GM12878 (cell line): ENCODE measurements around the gene SLC35E1. TPM values are rescaled to one million over a fixed set of nuclear protein-coding genes. Genes with fewer than 3 reads are reported as not detected.
A peak's percentile ranks its signal among the peaks of the same experiment; 100 is the strongest.

Source experiments
- ASH2L ChIP-seq: fragments of 300-600, 200-600 bp; sonication (generic); IDR thresholded peaks from 2 replicates; pipeline ENCODE4 v1.6.1; 2017; ENCODE audit warnings: low read depth, mild to moderate bottlenecking, borderline replicate concordance
- BACH1 ChIP-seq: fragments of 450-650 bp; IDR thresholded peaks from 2 replicates; pipeline ENCODE4 v1.6.1; 2017; ENCODE audit warnings: mild to moderate bottlenecking, borderline replicate concordance
- HDGF ChIP-seq: fragments of 450-650 bp; IDR thresholded peaks from 2 replicates; pipeline ENCODE4 v1.6.1; 2016; ENCODE audit warnings: antibody characterized with exemption
- KAT2A ChIP-seq: conservative IDR thresholded peaks from 2 replicates; pipeline ENCODE4 v1.6.1; 2011; ENCODE audit warnings: low read depth, low read length; ENCODE audit not compliant: control insufficient read depth
- LARP7 ChIP-seq: fragments of 450-650 bp; IDR thresholded peaks from 2 replicates; pipeline ENCODE4 v1.6.1; 2017; ENCODE audit warnings: mild to moderate bottlenecking
- MTA3 ChIP-seq: IDR thresholded peaks from 2 replicates; pipeline ENCODE4 v1.6.1; 2012; ENCODE audit warnings: low read length, inconsistent platforms, borderline replicate concordance
- RAD21 ChIP-seq: IDR thresholded peaks from 2 replicates; pipeline ENCODE4 v1.6.1; 2011; ENCODE audit warnings: mild to moderate bottlenecking, low read depth, low read length, moderate library complexity; ENCODE audit not compliant: insufficient read depth
- SIN3A ChIP-seq: IDR thresholded peaks from 2 replicates; pipeline ENCODE4 v1.6.1; 2012; ENCODE audit warnings: low read depth, low read length, improper control_type of control experiment
- SMC3 ChIP-seq: IDR thresholded peaks from 2 replicates; pipeline ENCODE4 v1.6.1; 2011; ENCODE audit warnings: low read length, improper control_type of control experiment, borderline replicate concordance
- TCF12 ChIP-seq: IDR thresholded peaks from 2 replicates; pipeline ENCODE4 v1.6.1; 2011; ENCODE audit warnings: low read depth, mild to moderate bottlenecking, low read length
- ZNF622 ChIP-seq: fragments of 450-650 bp; IDR thresholded peaks from 2 replicates; pipeline ENCODE4 v1.6.1; 2017; ENCODE audit warnings: mild to moderate bottlenecking, inconsistent platforms
- polyA plus RNA-seq, 11 experiments: library from polyadenylated mRNA; depleted of rRNA in 4 of 11; unstranded in 6 of 11; stranded (reverse) in 5 of 11; fragments of >200 nt; fragmentation: Nextera tagmentation in 4 of 11; fragmentation: Illumina TruSeq in 1 of 11; extraction: Ambion mirVana in 4 of 11; extraction: Trizol in 1 of 11; gene quantifications; 1 replicate in 1 of 11; 2 replicates in 10 of 11; pipeline versions ENCODE4 v1.2.1 to v1.2.3, GENCODE V29; 2011 to 2016; ENCODE audit warnings: inconsistent platforms in 2 of 11, missing spikeins in 2 of 11, low read depth in 1 of 11
- total RNA-seq, 4 experiments: library from RNA; depleted of rRNA in 3 of 4; stranded (reverse); fragments of >200 nt in 3 of 4; fragmentation: Illumina TruSeq in 1 of 4; extraction: Trizol in 1 of 4; gene quantifications; 2 replicates each; pipeline versions ENCODE4 v1.2.1 to v1.2.3, GENCODE V29; 2013 to 2021
- TF ChIP-seq, protein P1 (sequence below): fragments of 450-650 bp; formaldehyde crosslinking; IDR thresholded peaks from 2 replicates; pipeline ENCODE4 v1.4.0; 2020; ENCODE audit warnings: mild to moderate bottlenecking, moderate library complexity
- TF ChIP-seq, protein P2 (sequence below): fragments of 450-650 bp; conservative IDR thresholded peaks from 2 replicates; pipeline ENCODE4 v1.6.1; 2017; ENCODE audit warnings: mild to moderate bottlenecking, moderate library complexity
- TF ChIP-seq, protein P3 (sequence below): IDR thresholded peaks from 2 replicates; pipeline ENCODE4 v1.6.1; 2012; ENCODE audit warnings: improper control_type of control experiment, low read depth, low read length; ENCODE audit not compliant: insufficient replicate concordance
- TF ChIP-seq, protein P4 (sequence below): IDR thresholded peaks from 2 replicates; pipeline ENCODE4 v1.6.1; 2011; ENCODE audit warnings: low read depth, mild to moderate bottlenecking, low read length, moderate library complexity, borderline replicate concordance; ENCODE audit errors: extremely low read depth
- TF ChIP-seq, protein P5 (sequence below): fragments of 450-650 bp; IDR thresholded peaks from 2 replicates; pipeline ENCODE4 v1.6.1; 2016; ENCODE audit warnings: mild to moderate bottlenecking

The SLC35E1 gene
- total and polyA plus RNA-seq, 10 of the 15 experiments (the other 5 are each of a cell fraction or from before 2014, with no cell fraction given), result 11.3 to 37.7 (median 22.1) TPM

DNA sequence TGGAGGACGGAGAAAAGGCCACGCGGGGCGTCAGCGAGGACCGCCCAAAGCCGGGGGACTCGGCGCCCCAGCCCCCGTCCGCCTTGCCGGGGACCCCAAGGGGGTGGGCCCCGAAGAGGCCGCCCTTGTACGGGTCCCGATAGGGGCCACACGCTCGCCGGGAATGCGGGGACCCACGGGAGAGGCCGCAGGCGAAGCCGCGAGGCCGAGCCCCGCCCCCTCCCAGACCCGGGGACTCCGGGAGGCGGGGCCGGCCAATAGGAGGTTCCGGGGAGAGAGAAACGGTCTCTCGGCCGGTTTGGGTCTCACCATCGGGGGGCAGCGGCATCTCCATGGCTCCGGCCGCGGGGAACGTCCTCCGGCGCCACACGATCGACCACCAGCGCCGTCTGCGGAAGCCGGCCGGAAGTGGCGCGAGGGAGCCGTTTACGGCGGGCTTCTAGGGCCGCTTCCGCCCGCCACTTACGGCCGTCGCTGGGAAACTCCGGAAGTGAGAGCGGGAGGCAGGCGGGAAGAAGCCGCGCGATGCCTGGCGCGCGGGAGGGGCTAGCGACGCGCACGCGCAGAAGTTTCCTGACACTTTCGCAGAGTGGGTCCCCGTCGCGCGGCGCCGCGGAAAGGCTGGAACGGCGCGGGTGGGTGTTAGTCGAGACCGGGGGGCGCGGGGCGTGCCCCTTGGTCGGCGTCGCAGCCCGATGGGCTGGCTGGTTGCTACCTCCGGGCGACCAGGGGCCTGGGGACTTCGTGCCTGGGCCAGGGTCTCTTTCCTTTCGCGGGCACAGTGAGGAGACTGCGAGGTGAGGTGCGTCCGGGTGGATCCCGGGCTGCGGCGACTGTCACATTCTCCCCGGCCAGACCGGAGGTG is 29.9 kb downstream of the SLC35E1 start, which contains the start of gene CHERP (continued):
- TF ChIP-seq, protein P1, sequence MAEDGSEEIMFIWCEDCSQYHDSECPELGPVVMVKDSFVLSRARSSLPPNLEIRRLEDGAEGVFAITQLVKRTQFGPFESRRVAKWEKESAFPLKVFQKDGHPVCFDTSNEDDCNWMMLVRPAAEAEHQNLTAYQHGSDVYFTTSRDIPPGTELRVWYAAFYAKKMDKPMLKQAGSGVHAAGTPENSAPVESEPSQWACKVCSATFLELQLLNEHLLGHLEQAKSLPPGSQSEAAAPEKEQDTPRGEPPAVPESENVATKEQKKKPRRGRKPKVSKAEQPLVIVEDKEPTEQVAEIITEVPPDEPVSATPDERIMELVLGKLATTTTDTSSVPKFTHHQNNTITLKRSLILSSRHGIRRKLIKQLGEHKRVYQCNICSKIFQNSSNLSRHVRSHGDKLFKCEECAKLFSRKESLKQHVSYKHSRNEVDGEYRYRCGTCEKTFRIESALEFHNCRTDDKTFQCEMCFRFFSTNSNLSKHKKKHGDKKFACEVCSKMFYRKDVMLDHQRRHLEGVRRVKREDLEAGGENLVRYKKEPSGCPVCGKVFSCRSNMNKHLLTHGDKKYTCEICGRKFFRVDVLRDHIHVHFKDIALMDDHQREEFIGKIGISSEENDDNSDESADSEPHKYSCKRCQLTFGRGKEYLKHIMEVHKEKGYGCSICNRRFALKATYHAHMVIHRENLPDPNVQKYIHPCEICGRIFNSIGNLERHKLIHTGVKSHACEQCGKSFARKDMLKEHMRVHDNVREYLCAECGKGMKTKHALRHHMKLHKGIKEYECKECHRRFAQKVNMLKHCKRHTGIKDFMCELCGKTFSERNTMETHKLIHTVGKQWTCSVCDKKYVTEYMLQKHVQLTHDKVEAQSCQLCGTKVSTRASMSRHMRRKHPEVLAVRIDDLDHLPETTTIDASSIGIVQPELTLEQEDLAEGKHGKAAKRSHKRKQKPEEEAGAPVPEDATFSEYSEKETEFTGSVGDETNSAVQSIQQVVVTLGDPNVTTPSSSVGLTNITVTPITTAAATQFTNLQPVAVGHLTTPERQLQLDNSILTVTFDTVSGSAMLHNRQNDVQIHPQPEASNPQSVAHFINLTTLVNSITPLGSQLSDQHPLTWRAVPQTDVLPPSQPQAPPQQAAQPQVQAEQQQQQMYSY (CRISPR knock-in tag), result no peak
- peak; percentile 58 for TF ChIP-seq SIN3A
- TF ChIP-seq MTA3, result no peak
- peak; percentile 79 for TF ChIP-seq LARP7
- TF ChIP-seq, protein P2, sequence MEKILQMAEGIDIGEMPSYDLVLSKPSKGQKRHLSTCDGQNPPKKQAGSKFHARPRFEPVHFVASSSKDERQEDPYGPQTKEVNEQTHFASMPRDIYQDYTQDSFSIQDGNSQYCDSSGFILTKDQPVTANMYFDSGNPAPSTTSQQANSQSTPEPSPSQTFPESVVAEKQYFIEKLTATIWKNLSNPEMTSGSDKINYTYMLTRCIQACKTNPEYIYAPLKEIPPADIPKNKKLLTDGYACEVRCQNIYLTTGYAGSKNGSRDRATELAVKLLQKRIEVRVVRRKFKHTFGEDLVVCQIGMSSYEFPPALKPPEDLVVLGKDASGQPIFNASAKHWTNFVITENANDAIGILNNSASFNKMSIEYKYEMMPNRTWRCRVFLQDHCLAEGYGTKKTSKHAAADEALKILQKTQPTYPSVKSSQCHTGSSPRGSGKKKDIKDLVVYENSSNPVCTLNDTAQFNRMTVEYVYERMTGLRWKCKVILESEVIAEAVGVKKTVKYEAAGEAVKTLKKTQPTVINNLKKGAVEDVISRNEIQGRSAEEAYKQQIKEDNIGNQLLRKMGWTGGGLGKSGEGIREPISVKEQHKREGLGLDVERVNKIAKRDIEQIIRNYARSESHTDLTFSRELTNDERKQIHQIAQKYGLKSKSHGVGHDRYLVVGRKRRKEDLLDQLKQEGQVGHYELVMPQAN, result peak; percentile 83
- TF ChIP-seq, protein P3, sequence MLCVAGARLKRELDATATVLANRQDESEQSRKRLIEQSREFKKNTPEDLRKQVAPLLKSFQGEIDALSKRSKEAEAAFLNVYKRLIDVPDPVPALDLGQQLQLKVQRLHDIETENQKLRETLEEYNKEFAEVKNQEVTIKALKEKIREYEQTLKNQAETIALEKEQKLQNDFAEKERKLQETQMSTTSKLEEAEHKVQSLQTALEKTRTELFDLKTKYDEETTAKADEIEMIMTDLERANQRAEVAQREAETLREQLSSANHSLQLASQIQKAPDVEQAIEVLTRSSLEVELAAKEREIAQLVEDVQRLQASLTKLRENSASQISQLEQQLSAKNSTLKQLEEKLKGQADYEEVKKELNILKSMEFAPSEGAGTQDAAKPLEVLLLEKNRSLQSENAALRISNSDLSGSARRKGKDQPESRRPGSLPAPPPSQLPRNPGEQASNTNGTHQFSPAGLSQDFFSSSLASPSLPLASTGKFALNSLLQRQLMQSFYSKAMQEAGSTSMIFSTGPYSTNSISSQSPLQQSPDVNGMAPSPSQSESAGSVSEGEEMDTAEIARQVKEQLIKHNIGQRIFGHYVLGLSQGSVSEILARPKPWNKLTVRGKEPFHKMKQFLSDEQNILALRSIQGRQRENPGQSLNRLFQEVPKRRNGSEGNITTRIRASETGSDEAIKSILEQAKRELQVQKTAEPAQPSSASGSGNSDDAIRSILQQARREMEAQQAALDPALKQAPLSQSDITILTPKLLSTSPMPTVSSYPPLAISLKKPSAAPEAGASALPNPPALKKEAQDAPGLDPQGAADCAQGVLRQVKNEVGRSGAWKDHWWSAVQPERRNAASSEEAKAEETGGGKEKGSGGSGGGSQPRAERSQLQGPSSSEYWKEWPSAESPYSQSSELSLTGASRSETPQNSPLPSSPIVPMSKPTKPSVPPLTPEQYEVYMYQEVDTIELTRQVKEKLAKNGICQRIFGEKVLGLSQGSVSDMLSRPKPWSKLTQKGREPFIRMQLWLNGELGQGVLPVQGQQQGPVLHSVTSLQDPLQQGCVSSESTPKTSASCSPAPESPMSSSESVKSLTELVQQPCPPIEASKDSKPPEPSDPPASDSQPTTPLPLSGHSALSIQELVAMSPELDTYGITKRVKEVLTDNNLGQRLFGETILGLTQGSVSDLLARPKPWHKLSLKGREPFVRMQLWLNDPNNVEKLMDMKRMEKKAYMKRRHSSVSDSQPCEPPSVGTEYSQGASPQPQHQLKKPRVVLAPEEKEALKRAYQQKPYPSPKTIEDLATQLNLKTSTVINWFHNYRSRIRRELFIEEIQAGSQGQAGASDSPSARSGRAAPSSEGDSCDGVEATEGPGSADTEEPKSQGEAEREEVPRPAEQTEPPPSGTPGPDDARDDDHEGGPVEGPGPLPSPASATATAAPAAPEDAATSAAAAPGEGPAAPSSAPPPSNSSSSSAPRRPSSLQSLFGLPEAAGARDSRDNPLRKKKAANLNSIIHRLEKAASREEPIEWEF, result no peak
- TF ChIP-seq KAT2A, result no peak
- peak; percentile 87 for TF ChIP-seq HDGF
- TF ChIP-seq SMC3, result no peak
- TF ChIP-seq, protein P4, sequence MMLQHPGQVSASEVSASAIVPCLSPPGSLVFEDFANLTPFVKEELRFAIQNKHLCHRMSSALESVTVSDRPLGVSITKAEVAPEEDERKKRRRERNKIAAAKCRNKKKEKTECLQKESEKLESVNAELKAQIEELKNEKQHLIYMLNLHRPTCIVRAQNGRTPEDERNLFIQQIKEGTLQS, result peak; percentile 88; the same call in 1 of the 2 replicates
- no peak for TF ChIP-seq RAD21
- no peak for TF ChIP-seq ASH2L
- TF ChIP-seq ZNF622, result no peak
- TF ChIP-seq, protein P5, sequence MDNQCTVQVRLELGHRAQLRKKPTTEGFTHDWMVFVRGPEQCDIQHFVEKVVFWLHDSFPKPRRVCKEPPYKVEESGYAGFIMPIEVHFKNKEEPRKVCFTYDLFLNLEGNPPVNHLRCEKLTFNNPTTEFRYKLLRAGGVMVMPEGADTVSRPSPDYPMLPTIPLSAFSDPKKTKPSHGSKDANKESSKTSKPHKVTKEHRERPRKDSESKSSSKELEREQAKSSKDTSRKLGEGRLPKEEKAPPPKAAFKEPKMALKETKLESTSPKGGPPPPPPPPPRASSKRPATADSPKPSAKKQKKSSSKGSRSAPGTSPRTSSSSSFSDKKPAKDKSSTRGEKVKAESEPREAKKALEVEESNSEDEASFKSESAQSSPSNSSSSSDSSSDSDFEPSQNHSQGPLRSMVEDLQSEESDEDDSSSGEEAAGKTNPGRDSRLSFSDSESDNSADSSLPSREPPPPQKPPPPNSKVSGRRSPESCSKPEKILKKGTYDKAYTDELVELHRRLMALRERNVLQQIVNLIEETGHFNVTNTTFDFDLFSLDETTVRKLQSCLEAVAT, result no peak
- peak; percentile 94; the same call in 1 of the 2 replicates for TF ChIP-seq BACH1
- no peak for TF ChIP-seq TCF12
